DMS53 (cell line): Measurements from ENCODE around the gene BCL2L15.
"Not testable (repeated sequence)": the region's sequence is repeated elsewhere in the genome, so short reads cannot be mapped to it uniquely, and the experiment has no call there.

Experiments
- DNase-seq: peaks from one replicate; lab custom pipeline; 2025; lab: John Stamatoyannopoulos, UW

BCL2L15 gene

DNA sequence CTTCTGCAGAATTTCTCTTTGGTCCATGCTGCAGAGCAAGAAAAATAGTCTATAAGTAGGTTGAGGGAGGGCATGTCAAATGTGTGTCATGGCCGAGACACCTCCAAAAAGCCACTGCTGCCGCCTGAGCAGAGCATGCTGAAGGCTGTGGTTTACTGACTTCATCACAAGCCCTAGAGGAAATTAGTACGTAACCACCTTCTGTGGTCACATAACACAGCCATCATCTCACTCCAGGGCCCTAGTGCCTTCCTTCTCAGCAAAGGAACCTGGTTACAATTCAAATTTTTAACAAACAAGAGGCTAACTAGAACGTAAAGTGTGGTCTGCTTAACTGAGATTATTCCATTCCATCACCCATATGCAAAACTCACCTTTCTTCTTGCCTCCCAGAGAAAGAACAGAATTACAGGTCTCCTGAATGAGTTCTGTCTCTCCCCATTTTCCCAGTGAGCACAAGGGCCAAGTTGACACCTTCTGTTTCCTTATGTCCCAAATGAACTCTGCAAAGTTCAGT is 15.7 kb downstream of the BCL2L15 start, which contains the start of gene PTPN22:
Gene PTPN22, minus strand, starts transcription at position 116 of the 517 bp plus-strand sequence.
- no peak for DNase-seq

DNA sequence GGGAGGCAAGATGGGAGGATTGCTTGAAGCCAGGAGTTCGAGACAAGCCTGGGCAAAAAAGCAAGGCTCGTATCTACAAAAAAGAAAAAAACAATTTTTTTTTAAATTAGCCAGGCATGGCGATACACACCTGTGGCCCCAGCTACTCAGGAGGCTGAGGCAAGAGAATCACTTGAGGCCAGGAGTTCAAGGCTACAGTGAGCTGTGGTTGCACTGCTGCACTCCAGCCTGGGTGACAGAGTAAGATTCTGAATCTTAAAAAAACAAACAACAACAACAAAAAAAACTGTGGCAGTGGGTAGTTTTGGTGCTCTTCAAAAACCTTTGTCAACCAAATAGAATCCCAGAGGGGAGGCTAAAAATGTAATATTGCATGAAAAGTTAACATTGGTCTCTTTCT is 16.6 kb downstream of the BCL2L15 start:
- no peak for DNase-seq

DNA sequence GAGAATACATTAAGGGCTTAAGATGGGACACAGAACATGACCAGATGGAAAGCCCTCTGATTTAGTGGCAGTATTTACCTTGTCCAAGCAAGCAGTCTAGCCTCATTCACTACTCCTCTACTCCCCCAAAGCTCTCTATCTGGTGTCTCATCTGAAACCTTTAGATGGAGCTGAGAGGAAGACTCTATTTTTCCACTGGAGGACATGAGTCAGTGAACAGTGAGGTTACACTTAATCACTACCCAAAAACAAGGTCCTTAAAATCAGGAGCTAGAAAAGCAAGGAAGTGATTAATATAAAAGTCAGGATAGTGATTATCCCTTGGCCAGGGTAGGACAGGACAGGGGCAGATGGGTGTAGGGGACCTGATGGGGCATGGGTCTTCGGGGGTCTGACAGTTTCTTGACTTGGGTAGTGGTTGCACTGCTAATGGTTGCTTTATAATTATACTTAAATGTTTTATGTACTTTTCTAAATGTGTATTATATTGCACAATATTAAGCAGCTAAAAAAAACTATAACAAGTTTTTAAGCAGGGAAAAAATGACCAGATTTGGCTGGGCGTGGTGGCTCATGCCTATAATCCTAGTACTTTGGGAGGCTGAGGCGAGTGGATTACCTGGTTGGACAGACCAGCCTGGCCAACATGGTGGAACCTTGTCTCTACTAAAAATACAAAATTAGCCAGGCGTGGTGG is 18.8 kb downstream of the BCL2L15 start:
- DNase-seq = no peak

DNA sequence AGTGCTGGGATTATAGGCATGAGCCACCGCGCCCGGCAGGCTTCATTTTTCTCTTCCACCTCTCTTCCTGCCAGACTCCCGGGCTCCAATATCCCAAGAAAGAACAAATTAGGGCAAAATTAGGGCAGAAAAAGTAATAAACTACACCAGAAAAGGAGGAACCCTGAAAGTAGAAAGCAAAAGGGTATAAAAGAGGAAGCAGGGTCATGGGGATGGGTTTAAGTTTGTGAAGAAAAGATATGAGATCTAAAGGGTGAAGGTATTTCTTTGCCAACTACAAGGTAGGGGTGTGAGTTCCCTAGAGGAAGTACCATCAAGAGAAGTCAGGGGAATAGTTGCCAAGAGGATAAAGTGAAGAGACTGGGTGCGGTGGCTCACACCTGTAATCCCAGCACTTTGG is 25.7 kb downstream of the BCL2L15 start:
- DNase-seq = no peak

DNA sequence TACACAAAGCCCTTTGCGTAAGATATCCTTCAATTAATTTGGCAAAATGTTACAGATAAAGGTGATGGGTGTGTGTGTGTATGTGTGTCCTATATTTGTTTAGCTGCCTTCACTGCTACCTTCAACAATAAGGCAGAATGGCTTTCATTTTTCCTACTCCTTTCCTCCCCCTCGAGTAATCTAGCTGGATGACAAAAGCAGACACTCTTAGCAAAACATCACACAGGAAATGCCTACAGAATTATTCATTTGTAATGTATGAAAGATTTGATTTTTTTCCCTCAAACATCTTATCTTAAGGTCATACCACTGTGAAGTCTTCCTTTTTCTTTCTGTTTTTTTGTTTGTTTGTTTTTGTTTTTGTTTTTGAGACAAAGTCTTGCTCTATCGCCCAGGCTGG is 26.5 kb downstream of the BCL2L15 start:
- DNase-seq = no peak

DNA sequence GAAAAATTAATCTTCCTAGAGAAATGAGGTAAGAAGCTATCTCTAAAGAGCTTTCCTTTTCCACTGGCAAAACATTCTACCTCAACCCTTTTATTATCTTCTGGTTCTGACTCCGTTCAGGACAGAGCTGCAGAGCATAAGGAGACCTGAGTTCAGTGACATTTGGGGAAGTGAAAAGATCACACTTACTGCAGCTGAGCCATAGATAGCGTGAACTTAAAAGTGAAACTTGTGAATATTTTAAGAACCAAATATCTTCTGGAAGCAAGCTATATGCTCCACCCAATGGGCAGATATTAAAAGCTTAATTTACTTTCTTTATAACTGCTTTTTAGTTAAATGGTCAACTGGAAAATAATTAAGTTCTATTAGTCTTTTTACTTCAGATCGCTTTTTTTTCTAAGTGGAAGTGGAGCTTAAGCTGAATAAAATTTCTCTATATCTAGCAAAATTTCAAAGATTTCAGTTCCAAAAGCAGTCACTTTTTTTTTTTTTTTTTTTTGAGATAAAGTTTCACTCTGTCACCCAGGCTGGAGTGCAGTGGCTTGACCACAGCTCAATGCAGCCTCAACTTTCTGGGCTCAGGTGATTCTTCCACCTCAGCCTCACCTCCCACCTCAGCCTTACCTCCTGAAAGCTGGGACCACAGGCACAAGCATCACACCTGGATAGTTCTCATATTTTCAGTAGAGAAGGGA is 27.8 kb downstream of the BCL2L15 start:
- no peak for DNase-seq

DNA sequence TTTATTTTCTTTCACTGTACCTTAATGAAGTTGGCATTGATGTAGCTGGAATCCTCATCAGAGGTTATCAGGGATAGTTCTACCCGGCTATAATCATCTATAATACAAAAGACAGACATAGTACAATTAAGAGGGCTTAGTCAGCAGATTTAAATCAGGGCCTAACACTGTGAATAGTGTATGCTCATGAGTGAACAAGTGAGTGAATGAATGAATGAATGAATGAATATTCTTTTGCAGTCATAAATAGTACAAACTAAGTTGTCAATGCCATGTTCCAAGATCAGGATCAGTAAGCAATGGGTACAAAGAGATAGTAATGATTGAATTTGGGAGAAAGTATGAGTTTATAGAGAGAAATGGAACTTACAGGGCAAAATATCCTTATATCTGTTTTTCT is 28.4 kb downstream of the BCL2L15 start:
- no peak for DNase-seq

DNA sequence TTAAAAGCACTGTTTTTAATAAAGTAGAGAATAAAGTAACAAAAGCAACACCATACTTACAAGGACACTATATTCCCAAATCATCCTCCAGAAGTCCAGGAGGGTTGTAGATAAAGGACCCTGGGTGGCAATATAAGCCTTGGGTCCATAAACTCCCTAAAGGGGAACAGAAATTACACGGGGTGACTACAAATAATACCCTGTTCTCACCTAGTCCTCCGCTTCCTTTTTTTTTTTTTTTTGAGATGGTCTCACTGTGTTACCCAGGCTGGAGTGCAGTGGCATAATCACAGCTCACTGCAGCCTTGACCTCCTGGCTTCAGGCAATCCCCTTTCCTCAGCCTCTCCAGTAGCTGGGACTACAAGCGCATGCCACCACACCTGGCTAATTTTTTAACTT is 29.0 kb downstream of the BCL2L15 start:
- no peak for DNase-seq

DNA sequence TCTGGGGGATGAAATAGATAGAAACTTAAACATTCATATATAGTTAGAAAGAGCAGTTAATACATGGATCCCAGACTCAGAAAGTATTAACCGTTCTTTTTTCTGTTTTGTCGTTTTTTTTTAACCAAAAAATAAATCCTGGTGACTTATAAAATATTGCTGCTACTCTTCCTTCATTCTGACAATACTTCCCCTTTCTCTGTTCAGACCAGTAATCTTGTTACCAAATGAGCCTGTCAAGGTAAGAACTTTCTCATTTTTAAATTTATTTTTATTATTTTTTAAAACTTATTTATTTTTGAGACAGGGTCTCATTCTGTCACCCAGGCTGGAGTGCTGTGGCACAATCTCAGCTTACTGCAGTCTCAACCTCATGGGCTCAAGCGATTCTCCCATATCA is 29.6 kb downstream of the BCL2L15 start:
- DNase-seq = no peak

DNA sequence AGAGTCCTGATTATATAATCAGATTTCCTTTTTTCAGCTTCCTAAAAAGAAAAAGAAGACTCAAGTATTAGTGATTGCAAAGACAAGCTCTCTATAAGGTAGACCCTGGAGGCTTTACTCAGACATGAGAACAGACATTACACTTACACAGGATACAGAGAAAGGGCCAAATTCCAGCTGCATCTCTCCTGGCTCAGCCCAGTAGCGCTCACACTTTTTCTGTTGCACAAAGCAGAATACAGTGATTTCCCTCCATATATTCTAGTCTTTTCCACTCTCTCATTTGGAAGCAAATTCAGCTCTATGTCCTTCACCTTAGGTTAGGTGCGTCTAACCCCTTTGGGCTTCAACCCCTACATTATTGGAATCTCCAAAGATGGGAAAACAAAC is 31.0 kb downstream of the BCL2L15 start:
- no peak for DNase-seq

DNA sequence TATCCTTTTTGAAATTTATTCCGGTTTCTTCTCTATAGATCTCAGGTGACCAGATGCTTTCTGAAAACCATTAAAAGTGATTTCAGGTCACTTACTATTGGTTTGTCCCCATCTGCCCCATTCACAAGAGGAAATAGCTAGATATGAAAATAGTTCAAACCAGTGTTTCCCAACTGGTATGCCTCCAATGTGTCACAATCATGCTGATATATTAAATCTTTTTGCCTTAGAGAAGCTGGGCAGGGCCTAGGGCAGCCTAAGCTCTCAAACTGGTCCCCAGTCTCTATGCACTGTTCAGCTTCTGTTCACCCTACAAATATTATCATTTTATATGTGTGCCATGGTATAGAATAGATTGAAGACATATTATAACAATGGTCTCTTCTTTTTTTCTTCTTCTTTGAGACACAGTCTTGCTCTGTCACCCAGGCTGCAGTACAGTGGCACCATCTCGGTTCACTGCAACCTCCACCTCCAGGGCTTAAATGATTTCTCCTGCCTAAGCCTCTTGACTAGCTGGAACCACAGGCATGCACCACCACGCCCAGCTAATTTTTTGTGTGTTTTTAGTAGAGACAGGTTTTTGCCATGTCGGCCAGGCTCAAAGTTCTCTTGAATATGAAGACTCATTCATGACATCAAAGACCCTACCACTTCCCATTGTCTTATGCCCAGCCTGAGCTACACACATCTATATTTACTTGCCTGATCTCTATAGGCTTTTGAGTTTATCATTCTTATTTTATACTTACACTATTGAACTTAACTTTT is 31.6 kb downstream of the BCL2L15 start:
- DNase-seq = no peak

DNA sequence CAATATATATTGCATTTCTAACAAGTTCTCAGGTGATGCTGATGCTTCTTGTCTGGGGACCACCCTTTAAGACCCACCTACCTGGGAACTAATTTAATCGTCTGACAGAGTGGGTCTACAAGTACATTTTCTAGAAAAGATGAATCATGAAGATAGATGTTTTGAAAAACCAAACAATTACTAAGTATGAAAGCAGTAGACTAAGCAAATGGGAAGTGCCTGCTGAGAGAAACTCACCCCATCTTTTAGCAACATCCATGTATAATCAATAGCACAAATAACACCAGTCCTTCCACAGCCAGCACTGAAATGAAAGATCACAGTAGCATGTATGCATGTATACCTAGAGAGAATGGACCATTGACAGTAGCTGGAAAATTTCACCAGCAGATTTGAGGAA is 33.1 kb downstream of the BCL2L15 start:
- DNase-seq = no peak

DNA sequence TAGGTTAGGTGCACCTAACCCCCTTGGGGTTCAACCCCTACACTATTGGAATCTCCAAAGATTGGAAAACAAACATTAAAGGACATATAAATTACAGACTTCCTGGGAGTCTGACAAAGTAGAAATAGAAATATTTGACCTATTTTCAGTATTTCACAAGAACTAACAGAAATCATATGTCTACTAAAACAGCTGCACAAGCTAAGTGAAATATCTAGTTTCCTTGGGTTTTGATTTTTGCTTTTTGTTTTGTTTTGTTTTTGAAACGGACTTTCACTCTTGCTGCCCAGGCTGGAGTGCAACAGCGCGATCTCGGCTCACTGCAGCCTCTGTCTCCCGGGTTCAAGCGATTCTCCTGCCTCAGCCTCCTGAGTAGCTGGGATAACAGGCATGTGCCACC is 34.7 kb downstream of the BCL2L15 start:
- DNase-seq = not testable (repeated sequence)

DNA sequence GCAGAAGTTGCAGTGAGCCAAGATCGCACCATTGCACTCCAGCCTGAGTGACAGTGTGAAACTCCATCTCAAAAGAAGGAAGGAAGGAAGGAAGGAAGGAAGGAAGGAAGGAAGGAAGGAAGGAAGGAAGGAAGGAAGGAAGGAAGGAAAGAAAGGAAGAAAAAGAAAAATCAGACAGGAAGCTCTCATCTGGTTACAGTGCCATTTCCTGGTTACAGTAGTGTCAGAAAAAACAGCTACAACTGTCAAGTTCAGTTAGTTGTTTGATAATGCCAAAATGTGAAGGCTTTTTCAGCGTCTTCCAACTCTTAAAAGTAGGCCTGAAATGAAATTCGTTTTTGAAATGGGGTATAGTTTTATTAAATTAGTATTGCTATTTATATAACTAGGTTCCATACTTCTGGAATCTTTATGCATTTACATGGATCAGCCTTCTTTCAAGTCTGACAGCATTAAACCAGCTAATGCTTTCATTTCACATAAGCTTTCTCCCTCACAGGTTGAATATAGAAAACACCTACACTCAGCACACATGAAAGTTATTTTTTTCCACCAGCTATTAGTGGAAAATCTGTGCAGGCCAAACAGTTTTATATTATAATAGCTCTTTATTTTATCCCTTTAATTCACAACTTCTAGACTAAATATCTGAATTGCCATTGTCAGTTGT is 37.1 kb downstream of the BCL2L15 start:
- DNase-seq = no peak

DNA sequence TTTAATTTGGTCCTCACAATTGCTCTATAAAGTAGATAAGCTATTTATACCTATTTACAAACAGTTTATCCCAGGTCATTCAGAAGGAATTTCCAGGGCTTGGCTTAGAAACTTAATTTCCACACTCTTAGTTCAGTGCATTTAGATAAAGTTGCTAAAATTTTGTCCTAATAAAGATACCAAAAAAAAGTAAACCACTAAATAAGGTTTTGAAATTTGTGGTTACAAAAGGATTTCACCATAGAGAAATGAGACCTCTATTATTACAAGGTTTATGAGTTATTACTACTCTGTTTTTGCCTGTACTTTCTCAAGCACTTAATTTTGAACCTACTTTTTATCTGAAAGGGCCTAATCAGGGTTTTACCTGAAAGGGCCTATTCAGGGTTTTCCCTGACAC is 38.3 kb downstream of the BCL2L15 start:
- no peak for DNase-seq

DNA sequence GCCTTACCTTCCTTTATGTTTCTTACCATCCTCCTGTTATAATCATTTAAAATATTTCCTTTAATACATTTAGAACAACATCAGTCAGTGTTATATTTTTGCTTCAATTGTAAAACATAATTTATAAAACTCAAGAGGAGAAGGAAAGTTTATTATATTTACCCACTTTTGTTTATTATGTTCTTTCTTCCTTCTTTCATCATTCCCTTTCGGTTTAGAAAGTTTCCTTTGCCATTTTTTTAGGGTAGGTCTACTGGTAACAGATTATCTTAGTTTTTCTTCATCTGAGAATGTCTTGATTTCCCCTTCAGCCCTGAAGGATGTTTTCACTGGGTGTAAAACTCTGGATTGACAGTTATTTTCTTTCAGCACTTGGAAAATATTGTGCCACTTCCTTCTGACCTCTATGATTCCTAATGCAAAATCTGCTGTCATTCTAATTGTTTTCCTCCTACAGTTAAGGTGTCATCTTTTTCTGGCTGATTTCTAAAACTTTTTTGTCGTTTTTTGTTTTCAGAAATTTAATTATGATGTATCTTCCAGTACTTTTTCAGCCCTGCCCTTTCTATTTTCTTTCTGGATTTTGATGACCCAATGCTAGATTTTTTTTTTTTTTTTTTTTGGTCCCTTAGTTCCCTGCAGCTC is 40.9 kb downstream of the BCL2L15 start:
- peak; percentile 9 for DNase-seq

DNA sequence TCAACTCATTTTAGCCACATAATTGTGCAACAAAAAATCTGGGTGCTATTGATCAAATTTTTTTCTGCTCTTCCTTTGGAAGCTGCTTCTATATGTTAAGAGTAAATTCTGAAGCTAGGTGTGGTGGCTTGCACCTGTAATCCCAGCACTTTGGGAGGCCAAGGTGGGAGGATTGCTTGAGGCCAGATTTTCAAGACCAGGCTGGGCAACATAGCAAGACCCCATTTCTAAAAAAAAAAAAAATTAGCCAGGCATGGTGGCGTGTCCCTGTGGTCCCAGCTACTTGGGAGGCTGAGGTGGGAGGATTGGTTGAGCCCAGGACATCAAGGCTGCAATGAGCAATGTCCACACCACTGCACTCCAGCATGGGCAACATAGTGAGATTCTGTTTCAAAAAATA is 50.8 kb downstream of the BCL2L15 start:
- DNase-seq = no peak

DNA sequence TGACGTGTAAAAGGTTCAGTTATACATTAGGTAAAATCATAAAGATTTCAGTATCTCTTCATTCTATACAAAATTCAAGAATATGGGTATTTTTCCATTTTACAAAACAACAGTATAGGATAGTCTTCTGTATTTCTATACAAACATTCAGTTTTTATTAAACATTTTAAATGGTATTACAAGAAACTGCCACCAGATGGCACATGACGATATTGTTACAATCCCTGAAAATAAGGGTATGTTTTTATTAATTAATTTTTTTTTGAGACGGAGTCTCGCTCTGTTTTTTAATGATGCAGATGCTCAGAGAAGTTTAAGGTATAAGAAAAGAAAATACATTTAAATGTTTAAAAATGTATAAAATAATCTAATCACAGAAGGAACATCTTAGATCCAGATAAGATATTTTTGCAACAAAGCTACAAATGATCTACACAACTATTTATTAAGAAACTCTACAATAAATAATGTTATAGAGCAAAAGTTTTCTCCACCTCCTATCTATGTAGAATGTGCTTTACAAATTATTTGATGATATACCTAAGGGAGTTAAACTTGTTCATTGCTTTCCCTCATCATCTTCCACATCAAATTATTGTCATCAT is 51.6 kb downstream of the BCL2L15 start:
- DNase-seq = peak; percentile 73

DNA sequence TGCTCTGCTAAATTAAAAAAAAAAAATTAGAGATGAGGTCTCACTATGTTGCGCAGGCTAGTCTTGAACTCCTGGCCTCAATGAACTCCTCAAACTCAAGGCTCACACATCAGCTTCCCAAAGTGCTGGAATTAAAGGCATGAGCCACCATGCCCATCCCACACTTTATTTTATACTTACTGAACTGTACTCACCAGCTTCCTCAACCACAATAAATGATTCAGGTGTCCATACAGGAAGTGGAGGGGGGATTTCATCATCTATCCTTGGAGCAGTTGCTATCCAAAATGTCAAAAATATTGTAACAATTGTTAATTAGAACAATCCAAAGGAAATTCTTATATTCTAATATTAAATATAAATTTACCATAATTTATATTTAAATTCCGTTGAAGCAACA is 52.7 kb downstream of the BCL2L15 start:
- no peak for DNase-seq
